HPDE6-E6E7 (cell line): ENCODE measurements around the gene GPR45.
A peak's percentile ranks its signal among the peaks of the same experiment; 100 is the strongest.

Experiments used
- DNase-seq: peaks from one replicate; pipeline ENCODE4 v3.0.0; 2011; ENCODE audit warnings: missing footprints; ENCODE audit errors: extremely low spot score

GPR45 gene

DNA sequence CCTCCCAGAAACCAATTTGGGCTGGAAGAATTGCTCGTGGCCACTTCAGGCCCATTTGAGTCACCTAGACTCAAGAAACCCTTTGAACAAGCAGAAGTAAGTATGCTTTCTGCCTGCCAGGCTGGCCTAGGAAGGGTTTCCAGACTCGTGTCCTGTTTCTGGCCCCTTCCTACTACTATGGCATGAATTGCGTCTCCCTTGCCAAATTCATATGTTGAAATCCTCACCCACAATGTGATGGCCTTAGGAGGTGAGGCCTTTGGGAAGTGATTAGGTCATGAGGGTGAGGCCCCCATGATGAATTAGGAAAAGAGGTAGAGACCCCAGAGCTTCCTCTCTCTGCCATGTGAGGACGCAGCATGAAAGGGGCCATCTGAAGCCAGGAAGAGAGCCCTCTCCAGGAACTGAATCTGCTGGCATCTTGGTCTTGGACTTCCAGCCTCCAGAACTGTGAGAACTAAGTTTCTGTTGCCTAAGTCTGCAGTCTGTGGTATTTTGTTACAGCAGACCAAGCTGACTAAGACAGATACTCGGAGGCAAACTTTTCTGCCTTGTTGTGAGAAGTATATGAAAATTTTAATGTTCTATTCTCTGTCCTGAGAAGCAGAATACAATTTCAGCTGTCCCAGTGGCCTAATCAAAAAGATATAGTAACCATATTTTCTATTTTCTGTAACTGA is 13.1 kb downstream of the GPR45 start:
- DNase-seq = no peak

DNA sequence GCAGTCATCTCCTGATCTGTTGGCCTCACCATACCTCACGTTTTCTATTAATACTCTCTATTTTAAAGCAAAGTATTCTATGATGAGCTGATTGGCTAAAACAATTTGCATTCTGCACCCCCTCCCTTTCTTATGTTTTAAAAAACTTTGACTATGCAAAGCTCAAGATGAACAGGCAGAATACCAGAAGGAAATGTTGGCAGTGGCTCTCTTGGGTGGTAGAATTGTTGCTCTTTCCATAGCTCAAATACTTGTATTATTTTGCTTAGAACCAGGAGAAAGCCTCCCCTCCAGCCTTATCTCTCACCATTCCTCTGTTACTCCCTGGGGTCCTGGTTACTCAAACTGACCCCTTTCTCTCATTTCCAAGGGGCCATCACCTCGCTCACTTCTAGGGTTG is 14.4 kb downstream of the GPR45 start:
- DNase-seq = no peak

DNA sequence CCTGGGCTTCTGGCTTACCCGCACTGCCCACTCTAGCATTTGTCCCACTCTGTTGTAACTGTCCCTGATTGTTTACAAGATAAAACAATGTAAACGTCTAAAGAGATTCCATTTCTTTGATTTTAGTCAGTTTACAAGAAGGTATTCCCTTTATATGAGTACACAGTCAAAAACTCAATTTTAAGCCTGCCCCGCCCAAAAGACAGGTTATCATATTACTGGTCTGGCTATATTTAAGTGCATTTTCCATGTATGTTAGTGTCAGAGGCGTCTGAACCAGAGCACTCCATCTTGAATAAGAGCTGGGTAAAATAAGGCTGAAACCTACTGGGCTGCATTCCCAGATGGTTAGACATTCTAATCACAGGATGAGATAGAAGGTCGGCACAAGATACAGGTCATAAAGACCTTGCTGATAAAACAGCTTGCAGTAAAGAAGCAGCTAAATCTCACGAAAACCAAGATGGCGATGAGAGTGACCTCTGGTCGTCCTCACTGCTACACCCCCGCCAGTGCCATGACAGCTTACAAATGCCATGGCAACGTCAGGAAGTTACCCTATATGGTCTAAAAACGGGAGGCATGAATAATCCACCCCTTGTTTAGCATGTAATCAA is 15.0 kb downstream of the GPR45 start:
- no peak for DNase-seq

DNA sequence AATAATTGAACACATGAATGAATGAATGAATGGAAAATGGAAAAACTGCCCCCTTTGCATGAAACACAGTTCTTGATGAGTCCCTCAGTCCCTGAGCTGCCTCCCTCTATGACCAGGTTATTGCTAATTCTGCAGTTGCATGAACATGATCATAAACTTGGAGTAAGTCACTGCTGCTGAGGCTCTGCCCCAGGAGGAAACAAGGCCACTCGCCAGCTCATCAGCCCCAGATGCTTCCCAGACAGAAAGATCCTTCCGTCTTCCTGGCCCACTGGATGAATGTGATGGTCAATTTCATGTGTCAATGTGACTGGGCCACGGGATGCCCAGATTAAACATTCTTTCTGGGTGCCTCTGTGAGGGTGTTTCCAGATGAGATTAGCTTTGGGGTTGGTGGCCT is 16.4 kb downstream of the GPR45 start:
- DNase-seq = no peak

DNA sequence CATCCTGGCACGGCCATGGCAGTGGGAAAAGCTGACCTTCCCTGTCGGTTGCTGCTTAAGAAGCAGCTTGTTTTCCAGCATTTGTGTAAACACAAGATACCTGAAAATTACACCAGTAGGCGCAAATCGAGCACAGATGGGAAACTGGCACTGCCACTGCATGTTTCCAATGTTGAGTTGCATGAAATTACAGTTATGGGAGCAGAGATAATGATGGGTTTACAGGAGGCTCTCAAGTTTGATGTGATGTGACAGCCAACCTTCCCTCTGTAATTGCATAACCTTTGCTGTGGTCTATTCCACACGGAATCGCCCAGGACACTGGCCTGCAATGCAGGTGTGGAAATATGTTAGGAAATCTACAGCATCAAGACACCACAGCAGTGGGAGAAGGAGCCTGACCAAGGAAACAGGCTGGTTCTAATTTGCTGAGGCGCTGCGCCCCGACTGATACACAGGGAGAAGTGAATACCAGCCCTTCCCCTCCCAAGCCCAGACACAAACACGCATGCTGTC is 17.4 kb downstream of the GPR45 start:
- DNase-seq = no peak

DNA sequence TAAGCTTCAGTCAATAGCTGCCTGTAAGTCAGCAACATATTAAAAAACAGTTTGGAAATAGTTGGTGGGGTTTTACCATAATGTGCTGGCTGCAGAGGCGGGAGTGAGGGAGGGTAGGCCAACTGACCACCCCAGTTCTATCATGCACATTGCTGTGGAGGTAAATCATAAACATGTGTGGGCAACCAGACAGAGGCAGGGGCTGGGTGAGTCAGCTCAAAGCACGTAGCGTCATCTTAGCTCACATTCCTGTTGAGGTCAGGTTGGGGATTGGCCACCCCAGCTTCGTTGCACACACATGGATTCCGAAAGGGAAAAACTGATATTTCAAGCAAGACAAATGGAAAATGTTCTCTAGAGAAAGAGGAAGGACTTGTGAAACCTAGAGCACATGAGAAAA is 19.5 kb downstream of the GPR45 start:
- DNase-seq = peak; percentile 89

DNA sequence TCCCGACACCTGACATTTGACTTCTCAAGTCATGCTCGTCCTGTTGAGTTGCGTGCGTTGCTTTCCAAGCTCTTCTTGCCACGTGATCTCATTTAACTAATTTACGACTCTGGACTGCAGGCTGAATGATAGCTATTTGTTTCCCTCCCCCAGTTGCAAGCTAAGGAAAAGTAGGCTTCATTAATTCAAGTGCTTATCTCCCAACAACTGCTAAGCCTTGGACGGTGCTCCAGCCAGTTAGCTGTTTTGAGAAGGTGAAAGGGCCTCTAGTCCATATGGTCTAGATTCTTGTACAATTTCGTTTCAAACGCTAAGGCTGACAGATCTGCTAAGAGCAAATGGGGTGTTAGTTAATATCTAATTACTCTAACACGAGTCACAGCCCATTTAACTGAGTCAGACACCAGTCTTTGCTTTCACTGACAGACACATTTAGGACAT is 21.1 kb downstream of the GPR45 start:
- DNase-seq = no peak

DNA sequence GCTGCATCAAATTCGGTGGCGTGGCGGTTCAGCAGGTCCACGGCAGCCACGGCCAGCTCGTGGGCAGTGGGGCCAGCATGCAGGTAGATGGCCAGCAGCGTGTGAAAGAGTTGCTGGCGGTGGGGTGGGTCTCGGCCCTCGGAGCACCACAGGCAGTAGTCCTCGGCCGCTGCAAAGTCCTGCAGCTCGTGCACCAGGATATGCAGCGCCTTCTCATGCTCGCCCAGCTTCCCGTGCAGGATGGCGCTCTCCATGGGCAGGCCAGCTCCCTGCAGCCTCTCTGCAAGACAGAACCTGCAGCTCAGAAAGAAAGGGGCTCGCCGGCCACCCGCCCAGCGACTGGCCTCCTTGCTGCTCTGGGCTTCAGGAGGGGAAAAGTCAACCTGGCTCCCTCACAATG is 27.9 kb downstream of the GPR45 start:
- DNase-seq = no peak

DNA sequence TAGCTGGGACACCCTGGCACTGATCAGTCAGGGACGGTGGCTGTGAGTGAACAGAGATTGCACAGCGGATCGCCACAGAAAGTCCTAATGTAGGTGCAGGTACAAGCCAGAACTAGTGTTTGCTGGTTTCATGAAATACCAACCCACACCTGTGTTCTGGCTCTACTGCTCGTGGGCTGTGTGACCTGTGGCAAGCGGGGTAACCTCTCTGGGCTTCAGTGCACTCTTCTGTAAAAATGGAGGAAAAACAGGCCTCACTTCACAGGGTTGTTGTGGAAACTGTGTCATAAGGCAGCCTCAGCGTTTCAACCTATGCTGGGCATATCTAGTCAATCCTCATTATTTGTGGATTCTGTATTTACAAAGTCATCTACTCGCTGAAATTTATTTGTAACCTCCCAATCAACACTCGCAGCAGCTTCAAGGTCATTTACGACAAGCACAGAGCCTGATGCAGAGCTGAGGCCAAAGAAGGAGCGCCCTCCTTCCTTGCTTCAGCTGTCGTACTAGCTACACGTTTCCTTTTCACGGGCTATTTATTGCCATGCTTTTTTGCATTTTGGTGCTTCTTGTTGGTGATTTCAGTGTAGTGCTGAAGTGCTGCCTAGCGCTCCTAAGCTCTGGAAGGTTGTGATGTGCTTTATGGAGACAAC is 30.0 kb downstream of the GPR45 start:
- DNase-seq = no peak

DNA sequence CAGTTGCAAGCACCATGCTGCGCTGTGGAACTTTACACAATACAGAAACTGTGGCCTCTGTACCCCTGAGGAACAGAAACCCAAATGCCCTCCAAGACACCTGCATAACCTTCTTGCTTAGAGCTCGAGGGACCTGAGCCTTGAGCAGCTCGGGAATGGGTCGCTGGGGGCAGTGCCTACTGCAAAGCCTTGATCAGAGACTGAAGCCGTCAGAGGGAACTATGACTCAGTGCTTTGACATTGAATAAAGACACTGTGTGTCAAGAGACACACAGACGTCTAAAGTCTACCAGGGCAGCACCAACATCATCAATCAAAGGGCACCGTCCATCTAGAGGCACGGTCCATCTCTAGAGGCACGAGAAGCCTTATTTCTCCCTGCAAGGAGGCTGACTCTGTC is 30.6 kb downstream of the GPR45 start:
- no peak for DNase-seq

DNA sequence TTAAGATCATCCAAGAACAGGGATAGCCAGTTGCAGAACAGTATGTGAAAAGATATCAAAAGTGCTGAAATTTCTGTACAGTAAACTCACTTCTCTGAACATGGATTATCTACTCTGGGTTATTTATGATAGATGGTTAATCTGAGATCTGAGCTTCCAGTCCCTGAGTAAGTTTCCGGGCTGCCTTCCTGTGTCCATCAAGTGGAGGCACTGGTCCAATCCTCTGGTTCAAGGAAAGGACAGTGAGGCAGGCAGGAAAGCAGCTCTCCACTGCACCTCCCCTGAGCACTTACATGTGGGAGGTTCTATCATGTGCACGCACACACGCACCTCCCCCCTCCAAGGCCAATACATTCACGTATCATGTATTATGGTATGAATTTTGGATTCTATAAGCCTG is 32.5 kb downstream of the GPR45 start:
- no peak for DNase-seq

DNA sequence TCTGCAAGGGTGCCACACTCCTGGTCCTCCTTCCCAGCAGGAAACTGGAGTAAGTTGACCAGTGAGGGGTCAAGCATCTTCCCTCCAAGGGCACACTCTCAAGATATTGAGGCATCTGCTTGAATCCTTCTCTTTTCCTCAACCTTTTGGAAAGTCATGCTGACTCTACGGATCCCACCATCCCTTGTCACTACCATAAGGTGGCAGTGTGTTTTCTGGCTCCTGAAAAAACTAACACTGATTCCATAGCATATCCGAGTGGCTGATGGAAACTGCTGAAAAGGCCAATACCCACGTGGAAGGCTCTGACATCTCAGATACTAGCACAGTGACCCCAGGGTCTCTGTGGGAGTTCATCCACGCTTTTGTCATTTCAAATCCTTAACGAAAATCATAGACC is 37.1 kb downstream of the GPR45 start:
- no peak for DNase-seq

DNA sequence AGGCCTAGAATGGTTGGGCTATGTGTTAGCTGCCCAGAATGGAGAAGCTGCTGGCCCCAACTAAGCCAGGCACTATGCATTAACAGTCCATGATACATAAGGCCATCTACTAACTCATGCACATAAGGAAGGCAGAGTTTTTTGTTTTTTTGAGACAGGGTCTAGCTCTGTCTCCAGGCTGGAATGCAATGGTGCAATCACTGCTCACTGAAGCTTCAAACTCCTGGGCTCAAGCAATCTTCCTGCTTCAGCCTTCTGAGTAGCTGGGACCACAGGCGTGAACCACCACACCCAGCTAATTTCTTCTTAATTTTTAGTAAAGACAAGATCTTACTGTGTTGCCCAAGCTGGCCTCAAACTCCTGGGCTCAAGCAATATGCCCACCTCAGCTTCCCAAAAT is 37.6 kb downstream of the GPR45 start:
- DNase-seq = no peak

DNA sequence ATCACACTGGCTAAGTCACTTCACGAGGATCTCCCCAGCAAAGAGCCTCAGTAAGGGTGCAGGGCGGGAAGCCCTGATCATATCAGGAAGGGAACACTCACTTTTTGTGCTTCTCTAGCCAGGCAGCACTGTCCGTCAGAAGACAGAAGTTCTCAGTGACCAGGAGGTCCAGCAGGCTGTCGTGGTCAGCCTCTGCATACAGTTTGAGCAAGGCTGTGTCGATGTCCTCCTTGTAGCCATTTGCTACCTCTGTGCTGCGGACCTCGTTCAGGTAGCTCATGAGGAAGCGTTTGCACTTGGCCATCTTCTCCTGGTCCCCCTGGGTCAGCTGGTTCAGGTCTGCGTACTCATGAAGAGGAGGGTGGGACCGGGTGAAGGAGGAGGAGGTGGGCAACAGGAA is 38.7 kb downstream of the GPR45 start:
- no peak for DNase-seq

DNA sequence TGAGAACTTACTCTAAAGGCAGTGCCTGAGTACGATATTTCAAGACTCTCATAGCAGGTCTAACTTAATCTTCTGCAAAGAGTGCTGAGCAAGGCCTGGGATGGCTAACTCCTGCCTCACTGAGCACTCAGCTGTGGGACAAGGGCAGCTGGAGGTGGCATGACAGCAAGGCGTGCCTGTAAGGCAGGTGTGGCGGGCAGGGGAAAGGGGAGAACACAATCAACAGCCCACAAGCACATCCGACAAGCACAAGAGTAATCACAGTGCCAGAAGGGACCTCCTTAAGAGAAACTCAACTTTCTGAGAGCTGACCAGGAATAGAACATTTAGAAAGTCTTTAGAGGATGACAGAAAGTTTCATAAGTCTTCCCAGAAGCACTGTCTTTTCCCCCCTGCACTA is 42.0 kb downstream of the GPR45 start:
- no peak for DNase-seq

DNA sequence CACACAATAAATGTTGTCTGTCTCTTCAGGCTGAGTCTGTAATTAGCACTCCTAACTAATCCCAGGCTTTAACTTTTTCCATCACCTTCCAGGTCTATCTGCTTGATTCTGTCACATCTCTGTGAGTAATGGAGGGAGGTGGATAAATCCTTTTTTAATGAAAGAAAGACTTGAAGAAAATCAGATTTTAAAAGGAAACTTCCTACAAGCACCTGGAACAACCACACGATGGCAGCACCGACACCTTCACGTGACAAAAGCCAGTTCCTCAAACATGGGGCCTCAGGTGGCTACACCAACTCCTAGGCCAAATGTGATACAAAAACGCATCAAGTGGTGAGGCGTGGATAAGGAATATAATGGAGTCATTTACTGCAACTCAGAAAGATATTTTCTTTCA is 46.1 kb downstream of the GPR45 start:
- peak; percentile 23 for DNase-seq

DNA sequence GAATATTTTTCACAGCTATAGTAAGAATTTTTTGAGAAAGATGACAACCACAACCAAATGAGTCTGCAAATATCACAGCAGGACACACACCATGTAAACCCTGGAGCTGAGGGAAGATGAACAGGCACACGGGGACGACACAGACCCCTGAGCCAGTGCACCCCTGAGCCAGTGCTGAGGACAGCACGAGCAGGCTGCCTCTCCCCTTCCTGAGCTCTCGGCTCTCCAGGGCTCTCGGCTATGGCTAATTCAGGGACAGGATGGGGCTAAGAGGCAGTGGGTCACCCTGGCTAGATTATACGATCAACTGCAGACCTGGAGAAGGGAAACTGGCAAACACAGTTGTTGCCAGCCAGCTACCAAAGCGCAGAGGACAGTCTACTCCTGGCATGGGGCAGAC is 46.6 kb downstream of the GPR45 start:
- no peak for DNase-seq

DNA sequence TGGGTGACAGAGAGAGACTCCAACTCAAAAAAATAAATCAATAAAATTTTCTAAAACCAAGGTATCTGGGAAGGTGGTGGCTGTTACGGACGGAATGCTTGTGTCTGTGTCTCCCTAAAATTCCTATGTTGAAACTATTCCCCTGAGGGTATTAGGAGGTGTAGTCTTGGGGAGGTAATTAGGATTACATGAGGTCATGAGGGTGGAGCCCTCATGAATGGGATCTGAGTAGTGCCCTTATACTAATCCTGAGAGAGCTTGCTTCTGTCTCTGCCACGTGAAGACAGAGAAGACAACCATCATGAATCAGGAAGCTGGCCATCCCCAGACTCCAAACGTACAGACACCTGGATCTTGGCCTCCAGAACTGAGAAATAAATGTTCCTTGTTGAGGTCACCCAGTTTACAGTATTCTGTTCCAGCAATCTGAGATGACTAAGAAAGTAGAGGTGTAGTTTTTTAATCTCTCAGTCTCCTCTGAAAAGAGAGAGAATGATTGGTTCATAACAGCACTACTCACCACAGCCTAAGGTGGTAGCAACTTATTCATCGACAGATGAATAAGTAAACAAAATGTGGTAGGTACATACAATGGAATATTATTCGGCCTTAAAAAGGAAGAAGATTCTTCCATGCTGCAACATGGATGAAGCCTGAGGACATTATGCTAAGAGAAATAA is 49.6 kb downstream of the GPR45 start:
- DNase-seq = no peak

DNA sequence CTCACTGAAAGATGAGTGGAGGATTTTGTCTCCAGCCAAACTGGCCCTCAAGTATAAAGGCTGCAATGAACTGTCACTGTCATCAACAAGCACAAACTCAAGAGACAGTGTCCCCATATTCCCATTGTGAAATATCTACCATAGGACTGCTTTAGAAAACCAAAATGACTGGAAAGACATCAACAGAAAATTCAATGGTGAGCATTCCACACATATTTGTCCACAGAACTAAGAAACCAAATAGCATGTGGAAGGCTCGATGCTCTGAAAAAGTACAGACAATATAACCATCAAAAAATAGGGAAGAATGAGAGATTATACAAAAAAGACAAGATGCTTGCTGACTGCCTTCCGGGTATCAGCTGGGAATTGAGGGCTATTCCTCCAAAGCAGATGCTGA is 50.4 kb downstream of the GPR45 start:
- DNase-seq = no peak
